Measurements from ENCODE around the gene ATP5MC3.

The ATP5MC3 gene

DNA sequence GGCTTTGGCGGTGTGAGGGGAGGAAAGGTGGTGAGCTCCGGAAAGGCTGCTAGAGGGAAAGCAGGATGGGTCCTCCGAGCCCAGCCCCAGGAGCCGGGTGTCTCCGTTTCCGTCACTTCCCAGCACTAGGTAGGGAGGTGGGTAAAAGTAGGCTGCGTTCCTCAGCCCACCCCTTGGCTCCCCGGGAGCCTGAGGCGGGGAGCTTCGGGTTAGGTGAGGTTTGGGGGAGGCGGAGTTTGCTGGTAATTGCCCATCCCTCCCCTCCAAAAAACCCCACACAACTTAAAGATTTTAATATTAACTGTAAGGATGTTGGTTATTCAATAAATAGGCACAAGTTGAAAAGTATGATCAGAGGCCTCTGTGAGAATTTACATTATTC is 13.0 kb downstream of the ATP5MC3 start:
- DNase-seq (ENCODE audit: low read depth in 1 of 2, low spot score in 1 of 2): no peak

DNA sequence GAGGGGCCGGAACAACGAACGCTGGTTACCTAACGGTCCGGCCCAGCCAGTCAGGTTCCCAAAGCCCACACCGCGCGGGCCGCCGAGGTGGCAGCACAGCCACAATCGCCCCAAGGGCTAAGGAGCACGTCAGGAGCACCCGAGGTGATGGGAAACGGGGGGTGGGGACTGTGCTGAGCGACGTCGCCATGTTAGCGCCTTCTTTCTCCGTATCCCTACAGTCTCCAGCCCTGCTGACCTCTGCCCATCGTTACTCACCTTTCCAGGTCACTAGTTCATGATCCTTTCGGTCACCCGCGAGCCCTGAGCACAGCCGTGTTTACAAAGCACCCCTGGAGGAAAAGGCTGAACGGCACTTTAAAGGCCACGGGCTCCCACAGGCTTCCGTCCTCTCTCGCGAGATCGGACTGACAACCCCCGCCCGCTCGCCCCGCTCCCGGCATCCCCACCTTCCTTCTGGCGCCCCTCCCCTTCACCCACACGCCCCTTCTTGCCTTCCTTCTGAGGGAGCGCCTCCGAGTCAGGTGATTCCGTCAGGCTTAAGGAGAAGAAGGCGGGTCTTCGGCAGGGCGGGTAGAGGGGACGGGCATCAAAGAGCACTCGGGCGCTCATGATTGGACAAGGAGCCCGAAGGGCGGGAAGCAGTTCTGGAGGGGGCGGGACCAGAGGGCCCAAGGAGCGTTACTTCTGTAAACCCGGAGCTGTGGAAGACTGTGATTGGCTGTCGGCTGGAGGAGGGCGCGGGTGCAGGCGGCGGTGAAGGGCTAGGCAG is 13.5 kb downstream of the ATP5MC3 start, which contains the start of gene ATF2:
TSS of gene ATF2 (minus strand) at position 412 of the 772 bp plus-strand sequence. CDS start 31,760 bp downstream, outside the sequence.
- peak; percentile 92 to 93 for DNase-seq (ENCODE audit: low read depth in 1 of 2, low spot score in 1 of 2)

DNA sequence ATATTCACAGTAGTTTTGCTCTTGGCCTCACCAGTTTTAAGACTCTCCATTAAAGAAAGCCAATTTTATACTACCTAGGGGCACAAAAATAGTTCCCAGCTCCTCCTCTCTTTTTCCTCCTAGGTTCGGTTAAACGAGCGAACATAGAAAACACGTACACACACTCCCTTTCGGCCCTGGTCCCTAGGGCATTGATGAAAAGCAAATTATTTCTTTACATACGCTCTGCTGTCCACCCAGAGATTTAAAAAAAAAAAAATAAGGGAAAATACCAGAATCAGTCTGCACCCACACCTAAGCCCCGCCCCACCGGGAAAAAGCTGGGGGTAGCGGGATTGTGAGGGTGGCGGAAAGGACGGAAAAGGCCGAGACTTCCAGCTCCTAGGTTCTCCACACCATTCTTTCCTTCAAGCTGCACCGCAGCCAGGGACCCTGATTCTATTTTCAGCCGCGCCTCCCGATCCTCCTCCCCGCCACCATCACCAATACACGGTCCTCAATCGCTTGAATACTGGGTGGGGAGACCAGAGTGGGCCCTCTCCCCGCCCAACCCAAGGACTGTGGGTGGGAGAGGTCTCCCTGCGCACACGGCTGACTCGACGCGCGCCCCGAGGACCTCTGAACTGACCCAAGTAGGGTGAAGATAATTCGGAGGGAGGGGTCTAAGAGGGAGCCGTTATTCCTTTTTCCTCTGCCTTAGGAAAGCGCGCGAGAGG is 14.3 kb downstream of the ATP5MC3 start:
- peak in 1 of 2 donors; percentile 2 for DNase-seq (ENCODE audit: low read depth in 1 of 2, low spot score in 1 of 2)

DNA sequence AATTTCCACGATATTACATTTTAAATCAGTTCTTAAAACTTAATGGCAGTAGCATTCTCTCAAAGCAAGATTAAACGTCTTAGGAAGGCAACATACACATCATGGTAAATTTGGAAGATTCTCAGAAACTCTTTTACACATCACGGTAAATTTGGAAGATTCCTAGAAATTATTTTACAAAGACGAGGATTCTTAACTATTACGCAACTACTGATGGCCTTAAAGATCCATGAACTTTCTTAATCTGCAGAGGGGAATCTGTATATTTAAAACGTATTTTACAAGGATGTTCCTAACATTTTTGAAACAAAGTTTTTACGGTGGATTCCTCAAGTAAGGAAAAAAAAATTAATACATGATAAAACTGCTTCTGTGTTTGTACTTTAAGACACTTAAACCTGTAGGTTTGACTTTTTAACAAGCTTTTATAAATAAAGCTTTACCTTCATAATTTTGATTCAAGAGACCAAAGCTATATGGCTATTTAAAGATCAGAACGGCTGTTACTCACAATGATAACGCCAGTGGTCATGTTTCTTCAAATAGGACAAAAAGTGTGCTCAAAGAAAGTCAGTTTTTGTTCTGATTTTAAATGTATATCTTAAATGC is 15.2 kb downstream of the ATP5MC3 start:
- no peak for DNase-seq (ENCODE audit: low read depth in 1 of 2, low spot score in 1 of 2)

DNA sequence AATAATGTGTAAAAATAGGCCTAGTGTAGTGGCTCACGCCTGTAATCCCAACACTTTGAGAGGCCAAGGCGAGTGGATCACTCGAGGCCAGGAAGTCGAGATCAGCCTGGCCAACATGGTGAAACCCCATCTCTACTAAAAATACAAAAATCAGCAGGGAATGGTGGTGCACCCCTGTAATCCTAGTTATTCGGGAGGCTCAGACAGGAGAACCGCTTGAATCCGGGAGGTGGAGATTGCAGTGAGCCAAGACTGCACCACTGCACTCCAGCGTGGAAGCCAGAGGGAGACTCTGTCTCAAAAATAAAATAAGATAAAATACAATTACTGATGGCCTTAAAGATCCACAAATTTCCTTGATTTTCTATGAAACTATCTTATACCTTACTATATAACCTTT is 17.3 kb downstream of the ATP5MC3 start:
- DNase-seq (ENCODE audit: low read depth in 1 of 2, low spot score in 1 of 2): no peak

DNA sequence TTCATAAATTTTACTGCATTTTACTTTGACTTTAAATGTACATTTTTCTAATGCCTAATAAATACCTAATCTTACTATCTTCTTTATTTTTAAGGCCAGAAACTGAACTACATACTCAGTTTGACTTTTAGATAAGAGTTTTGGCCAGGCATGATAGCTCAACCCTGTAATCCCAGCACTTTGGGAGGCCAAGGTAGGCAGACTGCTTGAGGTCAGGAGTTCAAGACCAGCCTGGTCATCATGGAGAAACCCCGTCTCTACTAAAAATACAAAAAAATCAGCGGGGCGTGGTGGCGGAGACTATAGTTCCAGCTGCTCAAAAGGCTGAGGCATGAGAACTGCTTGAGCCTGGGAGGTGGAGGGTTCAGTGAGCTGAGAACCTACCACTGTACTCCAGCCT is 22.6 kb downstream of the ATP5MC3 start:
- DNase-seq (ENCODE audit: low read depth in 1 of 2, low spot score in 1 of 2): no peak

DNA sequence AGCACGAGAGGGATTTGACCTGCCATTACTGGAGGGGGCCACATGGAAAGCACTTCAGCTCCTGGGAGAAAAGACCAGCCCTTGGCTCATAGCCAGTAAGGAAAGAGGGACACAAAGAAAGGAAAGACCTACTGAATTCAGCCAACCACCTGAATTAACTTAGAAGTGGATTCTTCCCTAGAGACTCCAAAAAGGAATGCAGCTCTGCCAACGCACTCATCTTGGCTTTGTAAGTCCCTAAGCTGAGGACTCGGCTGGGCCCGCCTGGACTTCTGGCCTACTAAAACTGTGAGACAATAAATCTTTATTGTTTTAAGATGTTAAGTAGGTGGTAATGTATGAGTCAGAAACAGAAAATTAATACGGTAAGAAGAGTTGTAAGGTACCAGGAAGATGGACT is 25.0 kb downstream of the ATP5MC3 start:
- DNase-seq (ENCODE audit: low read depth in 1 of 2, low spot score in 1 of 2): no peak

DNA sequence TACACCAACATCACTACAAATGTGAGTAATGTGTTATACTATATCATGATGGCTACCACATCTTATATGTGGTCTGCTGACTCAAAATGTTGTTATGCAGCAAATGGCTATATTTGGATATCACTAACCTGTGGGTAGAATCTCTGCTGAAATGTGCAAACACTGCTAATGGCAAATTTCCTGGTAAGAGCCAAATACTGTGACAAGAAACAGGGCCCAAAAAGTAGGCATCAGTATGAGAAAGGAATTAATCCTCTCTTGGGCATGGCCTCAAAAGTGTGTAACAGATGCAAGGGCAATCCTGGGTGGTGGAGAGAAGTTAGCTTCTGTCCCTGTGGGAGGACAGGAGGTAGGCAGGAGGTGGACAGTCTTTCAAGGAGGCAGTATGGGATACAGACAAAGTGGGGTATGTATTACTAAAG is 26.8 kb downstream of the ATP5MC3 start:
- DNase-seq (ENCODE audit: low read depth in 1 of 2, low spot score in 1 of 2): no peak

DNA sequence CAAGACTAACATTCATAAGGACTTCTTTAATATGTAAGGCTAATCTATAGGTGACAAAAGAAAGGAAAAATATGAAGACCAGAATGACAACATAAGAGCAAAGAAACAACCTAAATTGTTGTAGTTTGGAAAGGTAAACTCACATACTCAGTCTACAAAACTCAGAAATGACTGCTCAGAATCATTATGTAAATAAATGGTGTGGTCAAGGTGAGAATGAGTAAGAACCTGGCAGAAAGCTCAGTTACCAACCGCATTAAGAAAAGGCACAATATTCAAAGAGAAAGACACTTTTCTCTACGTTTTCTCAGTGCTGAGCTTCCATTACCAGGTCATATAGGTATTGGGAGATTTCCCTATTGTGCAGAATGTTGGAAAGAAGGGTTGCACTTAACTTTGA is 29.3 kb downstream of the ATP5MC3 start:
- no peak for DNase-seq (ENCODE audit: low read depth in 1 of 2, low spot score in 1 of 2)

DNA sequence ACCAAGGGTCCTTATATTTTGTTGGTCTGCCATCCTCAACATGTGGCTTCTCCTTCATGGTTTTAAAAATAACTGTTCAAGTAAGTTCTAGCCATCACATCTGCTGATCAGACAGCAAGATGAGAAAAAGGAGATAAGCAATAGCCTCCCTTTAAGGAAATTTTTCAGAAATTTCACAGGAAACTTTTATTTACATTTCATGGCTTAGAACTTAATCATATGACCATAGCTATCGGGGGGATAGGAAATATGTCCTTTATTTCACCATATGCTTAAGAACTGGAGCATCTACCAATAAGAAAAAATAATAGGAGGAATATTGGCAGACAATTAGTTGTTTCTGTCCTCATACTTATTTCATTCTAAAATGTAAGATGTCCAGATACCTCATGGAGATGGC is 29.7 kb downstream of the ATP5MC3 start:
- no peak for DNase-seq (ENCODE audit: low read depth in 1 of 2, low spot score in 1 of 2)

DNA sequence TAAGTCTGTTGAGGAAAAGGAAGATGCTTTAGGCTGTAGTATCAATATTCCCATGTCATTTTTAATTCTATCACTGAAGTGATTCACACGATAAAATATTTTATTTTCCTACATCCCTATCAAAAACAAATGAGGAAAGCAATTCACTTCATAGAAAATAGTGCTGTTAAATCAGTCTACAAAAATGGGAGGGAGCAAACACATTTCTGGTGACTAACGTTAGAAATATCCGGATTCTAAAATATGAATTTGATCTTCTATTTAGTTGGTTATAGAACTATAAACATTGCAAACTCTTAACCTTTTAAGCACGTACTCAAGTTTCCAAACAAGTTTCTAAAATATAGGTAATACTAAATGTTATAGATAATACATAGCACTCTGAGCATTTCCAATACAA is 34.3 kb downstream of the ATP5MC3 start:
- no peak for DNase-seq (ENCODE audit: low read depth in 1 of 2, low spot score in 1 of 2)

DNA sequence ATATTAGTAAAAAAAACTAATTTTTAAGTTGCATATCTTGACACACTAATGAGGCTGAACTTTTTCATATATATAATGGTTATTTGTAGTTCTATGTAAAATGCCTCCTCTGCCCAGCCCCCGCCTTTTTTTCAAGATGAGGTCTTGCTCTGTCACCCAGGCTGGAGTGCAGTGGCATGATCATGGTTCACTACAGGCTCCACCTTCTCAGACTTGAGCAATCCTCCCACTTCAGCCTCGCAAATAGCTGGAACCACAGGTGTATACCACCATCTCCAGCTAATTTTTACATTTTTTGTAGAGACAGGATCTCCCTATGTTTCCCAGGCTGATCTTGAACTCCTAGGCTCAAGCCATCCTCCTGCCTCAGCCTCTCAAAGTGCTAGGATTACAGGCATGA is 37.8 kb downstream of the ATP5MC3 start:
- DNase-seq (ENCODE audit: low read depth in 1 of 2, low spot score in 1 of 2): no peak

DNA sequence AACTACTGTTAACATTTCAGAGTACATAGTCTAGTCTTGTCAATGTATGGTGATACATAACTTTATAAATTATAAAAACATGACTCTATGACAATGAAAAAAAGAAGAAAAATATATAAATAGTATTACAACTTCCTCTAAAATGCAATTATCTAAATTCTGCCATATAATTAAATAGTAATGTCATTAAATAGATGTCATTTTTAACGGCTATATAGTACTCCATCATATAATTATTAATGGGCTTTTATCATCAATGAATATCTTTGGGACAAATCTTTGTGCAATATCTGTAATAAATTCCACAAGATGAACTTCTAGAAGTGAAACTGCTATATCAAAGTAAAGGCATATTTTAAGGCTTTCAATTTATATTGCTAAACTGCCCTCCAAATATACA is 38.3 kb downstream of the ATP5MC3 start:
- no peak for DNase-seq (ENCODE audit: low read depth in 1 of 2, low spot score in 1 of 2)

DNA sequence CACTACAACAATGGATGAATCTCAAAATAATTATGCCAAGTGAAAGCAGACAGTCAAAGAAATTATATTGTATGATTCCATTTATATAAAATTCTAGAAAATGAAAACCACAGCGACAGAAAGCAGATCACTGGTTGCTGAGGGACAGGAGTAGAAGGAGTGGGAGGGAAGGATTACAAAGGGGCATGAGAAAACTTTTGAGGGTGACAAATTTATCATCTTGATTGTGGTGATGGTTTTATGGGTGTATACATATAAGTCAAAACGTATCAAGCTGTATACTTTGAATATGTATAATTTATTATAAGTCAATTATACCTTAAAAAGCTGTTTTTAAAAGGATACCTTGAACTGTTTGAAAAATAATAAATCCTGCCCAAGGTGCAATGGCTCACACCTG is 41.2 kb downstream of the ATP5MC3 start:
- DNase-seq (ENCODE audit: low read depth in 1 of 2, low spot score in 1 of 2): no peak

DNA sequence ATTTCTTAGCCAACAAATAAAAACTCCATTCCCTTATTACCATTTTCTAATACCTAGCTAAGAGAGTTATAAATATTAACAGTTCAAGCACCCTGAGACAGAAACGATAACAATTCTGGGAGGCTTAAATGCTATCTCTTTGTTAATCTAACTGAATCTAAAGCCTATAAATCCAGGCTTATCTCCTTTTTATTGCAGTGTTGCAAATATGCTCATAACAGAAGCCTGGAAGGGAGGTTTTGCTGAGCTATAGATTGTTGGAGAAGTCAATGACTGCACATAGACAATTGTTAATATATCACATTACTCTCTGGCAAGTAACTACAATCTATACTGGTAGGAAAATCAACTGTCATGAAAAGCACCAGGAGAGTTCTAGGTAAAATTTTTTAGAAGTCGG is 43.7 kb downstream of the ATP5MC3 start:
- DNase-seq (ENCODE audit: low read depth in 1 of 2, low spot score in 1 of 2): no peak

DNA sequence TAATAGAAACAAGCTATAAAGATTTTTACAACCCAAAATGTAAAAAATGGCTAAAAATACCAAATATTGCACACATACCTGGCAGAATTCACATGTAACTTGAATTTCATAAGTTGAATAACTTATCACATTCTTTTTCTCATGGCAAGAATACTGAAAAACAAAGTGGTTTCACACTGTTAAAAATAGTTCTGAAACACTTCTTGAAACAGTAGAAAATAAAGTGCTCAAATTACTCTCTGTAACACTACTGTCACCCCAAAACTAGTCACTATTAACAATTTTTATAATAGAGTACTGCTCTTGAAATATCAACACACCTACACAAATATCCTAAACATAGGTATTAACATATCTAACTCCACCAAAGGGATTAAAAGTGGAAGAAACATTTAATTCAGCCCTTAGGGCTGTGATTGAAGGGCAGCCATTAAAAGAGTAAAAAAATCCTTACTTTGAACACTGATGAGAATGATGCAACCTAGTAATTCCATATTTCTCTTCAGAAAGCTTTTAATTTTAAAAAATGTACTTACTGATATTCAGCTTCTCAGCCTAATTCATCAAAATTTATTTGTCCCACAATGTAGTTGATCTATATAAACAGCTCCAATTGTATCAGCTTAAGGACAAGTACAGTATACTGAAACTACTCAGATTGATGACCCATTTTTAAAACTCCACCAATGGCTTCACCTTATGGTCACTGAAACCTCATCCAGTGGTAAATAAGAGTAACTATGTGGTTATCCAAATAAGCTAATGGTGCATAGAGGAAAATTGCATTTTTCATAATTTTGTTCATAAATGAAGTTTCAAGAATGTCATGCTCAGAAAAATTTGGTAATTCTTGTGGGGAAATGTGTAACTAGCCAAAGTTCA is 44.9 kb downstream of the ATP5MC3 start:
- no peak for DNase-seq (ENCODE audit: low read depth in 1 of 2, low spot score in 1 of 2)

DNA sequence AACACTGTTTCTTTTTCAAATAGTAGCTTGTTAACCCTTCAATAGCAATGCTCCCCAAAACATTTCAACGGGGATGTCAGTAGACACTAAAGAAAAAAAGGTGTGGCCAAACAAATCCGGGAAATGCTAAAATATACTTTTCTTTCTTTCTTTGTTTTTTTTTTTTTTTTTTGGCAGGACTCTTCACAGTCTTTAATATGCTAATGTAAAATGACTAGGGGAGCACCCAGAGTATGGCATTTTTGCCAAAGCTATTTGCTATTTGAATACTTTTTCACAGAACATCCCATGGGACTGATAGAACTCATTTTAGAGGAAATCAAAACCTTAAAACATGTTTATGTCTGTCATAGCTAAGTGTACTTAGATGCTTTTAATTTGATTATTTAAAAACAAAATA is 45.6 kb downstream of the ATP5MC3 start:
- no peak for DNase-seq (ENCODE audit: low read depth in 1 of 2, low spot score in 1 of 2)

DNA sequence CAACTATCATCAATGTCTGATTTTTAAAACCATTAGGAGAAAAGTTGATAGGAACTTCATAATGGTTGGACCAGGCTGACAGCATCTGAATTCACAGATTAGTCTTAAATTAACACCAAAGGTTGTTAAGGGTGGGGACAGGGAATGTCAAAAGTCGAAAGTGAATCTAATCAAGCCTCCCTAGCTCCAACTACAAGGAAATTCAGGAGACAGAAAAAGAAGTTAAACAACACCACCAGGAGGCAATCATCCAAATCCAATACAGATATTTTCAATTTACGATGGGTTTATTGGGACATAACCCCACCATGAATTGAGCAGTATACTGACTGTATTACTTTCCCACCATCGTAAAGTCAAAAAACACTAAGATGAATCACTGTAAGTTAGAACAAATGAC is 46.3 kb downstream of the ATP5MC3 start:
- no peak for DNase-seq (ENCODE audit: low read depth in 1 of 2, low spot score in 1 of 2)

DNA sequence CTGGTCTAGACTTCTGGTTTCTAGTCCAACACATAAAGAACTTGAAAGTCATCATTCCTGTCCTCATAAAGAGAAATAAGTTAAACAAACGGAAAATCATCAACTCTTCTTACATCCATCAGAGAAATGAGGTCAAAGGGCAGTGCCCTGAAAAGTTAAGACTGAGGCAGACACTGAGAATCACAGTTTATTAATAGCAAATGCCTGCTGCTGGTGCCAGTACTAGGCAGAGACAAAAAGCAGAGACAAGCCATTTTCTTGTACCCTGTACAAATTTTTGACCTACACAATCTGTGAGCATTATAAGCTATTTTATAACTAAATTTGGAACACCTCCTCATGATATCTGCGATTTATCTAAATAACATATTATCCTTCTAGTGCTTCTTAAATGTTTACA is 50.3 kb downstream of the ATP5MC3 start:
- DNase-seq (ENCODE audit: low read depth in 1 of 2, low spot score in 1 of 2): no peak

DNA sequence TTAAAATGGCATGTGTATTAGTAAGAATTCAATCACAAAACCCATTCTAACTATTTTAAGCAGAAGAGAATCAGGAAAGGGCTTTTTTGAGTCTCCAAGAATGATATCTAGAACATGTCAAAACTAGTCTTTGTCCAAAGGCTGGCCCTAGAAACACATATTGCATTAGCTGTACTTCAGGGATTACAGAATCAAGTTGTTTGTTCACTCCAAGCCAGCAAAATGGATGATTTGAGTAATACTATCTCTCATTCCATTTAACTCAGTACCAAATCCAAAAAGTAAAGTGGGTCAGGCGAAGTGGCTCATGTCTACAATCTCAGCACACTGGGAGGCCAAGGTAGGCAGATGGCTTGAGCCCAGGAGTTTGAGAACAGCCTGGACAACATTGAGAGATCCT is 54.8 kb downstream of the ATP5MC3 start:
- no peak for DNase-seq (ENCODE audit: low read depth in 1 of 2, low spot score in 1 of 2)
